Stimulated activated CD4-positive, alpha-beta T cell treated with anti-CD3 and anti-CD28 coated beads, Interleukin-4, amount 100 ng/mL, for 24 hours (primary cell): Measurements from ENCODE around the gene GPRASP3.
A peak's percentile ranks its signal among the peaks of the same experiment; 100 is the strongest.

Source experiments
- DNase-seq: peaks from one replicate; pipeline ENCODE4 v3.0.0-alpha.2; 2020

GPRASP3 gene

GRCh38 chrX:102765809-102766208, 45.3 kb downstream of the GPRASP3 start:
- DNase-seq: no peak

GRCh38 chrX:102767287-102767686, 46.7 kb downstream of the GPRASP3 start:
- DNase-seq: no peak

GRCh38 chrX:102768987-102769761, 48.6 kb downstream of the GPRASP3 start:
- DNase-seq: peak; percentile 83
